Astrocyte of the cerebellum (primary cell): Measurements from ENCODE around the gene MUS81.
A peak's percentile ranks its signal among the peaks of the same experiment; 100 is the strongest.

Experiments
- DNase-seq: peaks from one replicate; pipeline ENCODE4 v3.0.0-alpha.2; 2011; ENCODE audit warnings: low read depth
- H3K4me3 ChIP-seq: 2 replicates; pipeline ENCODE4 v1.5.1; 2011; ENCODE audit warnings: mild to moderate bottlenecking, low read depth, low read length, moderate library complexity
- CTCF ChIP-seq: IDR thresholded peaks from 2 replicates; pipeline ENCODE4 v1.5.1; 2012; ENCODE audit warnings: low read length, low read depth, moderate library complexity, mild to moderate bottlenecking; ENCODE audit errors: missing control alignments
- in situ Hi-C: cut with HindIII; loops from 2 replicates; pipeline ENCODE4 v1.10.0; 2017; ENCODE audit warnings: low sequenced_read_pairs

MUS81 gene

GRCh38 chr11:65870706-65871681 is 10.8 kb downstream of the MUS81 start:
- in situ Hi-C loops: no loop called here
- H3K4me3 ChIP-seq: peak overlapping the region; percentile 62
- TF ChIP-seq CTCF: no peak
- no peak for DNase-seq

- peak overlapping the region; percentile 62 for H3K4me3 ChIP-seq
- peak; percentile 30 for TF ChIP-seq CTCF
- no peak for DNase-seq
- in situ Hi-C loops: no loop called here
Observed at GRCh38 chr11:65871811-65872548, 11.7 kb downstream of the MUS81 start.

GRCh38 chr11:65872586-65873317 is 12.5 kb downstream of the MUS81 start, which contains the start of gene EFEMP2:
Gene EFEMP2 (minus strand): TSS chr11:65872800. CDS start chr11:65872354, 446 bp downstream.
- no peak for TF ChIP-seq CTCF
- in situ Hi-C loops: no loop called here
- peak within 1 kb of the TSS; percentile 62 for H3K4me3 ChIP-seq
- DNase-seq: no peak

- no peak for TF ChIP-seq CTCF
- in situ Hi-C loops: no loop called here
- DNase-seq: peak; percentile 68
Observed at GRCh38 chr11:65873318-65874156, 13.3 kb downstream of the MUS81 start.

GRCh38 chr11:65879617-65880016 is 19.4 kb downstream of the MUS81 start, which contains the start of gene CTSW:
Gene CTSW (plus strand): TSS chr11:65879837. CDS start chr11:65879855, 18 bp downstream.
- TF ChIP-seq CTCF: no peak
- DNase-seq: no peak
- H3K4me3 ChIP-seq: no peak within 1 kb of the TSS
- in situ Hi-C loops: no loop called here

More at GRCh38 chr11:65873318-65874156, 13.3 kb downstream of the MUS81 start:
- H3K4me3 ChIP-seq: peak overlapping the region; percentile 62
